HG03066 (cell line): Measurements from ENCODE around the gene IFNA16.
A peak's percentile ranks its signal among the peaks of the same experiment; 100 is the strongest.
"Not testable (repeated sequence)": the region's sequence is repeated elsewhere in the genome, so short reads cannot be mapped to it uniquely, and the experiment has no call there.

Source experiments
- ATAC-seq: cut with Tn5 transposase; IDR thresholded peaks from one replicate; pipeline ENCODE4 v1.9.1; 2021; ENCODE audit warnings: low read depth; ENCODE audit not compliant: unreplicated experiment

Gene IFNA16

GRCh38 chr9:21217211-21217610, at the start of gene IFNA16:
Gene IFNA16, minus strand, starts transcription at chr9:21217311. Its CDS starts 6 bp downstream, at chr9:21217305.
- ATAC-seq, result not testable (repeated sequence)

- ATAC-seq, result no peak
Measured at GRCh38 chr9:21265421-21266189, 48.5 kb upstream of the IFNA16 start.

- ATAC-seq, result no peak
Measured at GRCh38 chr9:21255538-21256212, 38.6 kb upstream of the IFNA16 start.

GRCh38 chr9:21252721-21253547, 35.8 kb upstream of the IFNA16 start:
- peak; percentile 61 for ATAC-seq

GRCh38 chr9:21251638-21252037, 34.5 kb upstream of the IFNA16 start:
- no peak for ATAC-seq

GRCh38 chr9:21251190-21251589, 34.1 kb upstream of the IFNA16 start:
- no peak for ATAC-seq

GRCh38 chr9:21244836-21245235, 27.7 kb upstream of the IFNA16 start:
- no peak for ATAC-seq

GRCh38 chr9:21239911-21240310, 22.8 kb upstream of the IFNA16 start, which contains the start of gene IFNA14:
Gene IFNA14, minus strand, starts transcription at chr9:21240005. Its CDS starts 70 bp downstream, at chr9:21239935.
- ATAC-seq, result no peak

GRCh38 chr9:21236360-21236714, 19.2 kb upstream of the IFNA16 start:
- not testable (repeated sequence) for ATAC-seq

GRCh38 chr9:21235468-21236359, 18.6 kb upstream of the IFNA16 start:
- ATAC-seq, result peak; percentile 68

GRCh38 chr9:21234153-21234687, 17.1 kb upstream of the IFNA16 start:
- no peak for ATAC-seq

- no peak for ATAC-seq
Measured at GRCh38 chr9:21233258-21233657, 16.1 kb upstream of the IFNA16 start.

GRCh38 chr9:21228122-21228521, 11.0 kb upstream of the IFNA16 start, which contains the start of gene IFNA17:
Gene IFNA17, minus strand, starts transcription at chr9:21228222. Its CDS starts 49 bp downstream, at chr9:21228173.
- no peak for ATAC-seq

- ATAC-seq, result peak; percentile 57
Measured at GRCh38 chr9:21213411-21214326, 3.4 kb downstream of the IFNA16 start.

GRCh38 chr9:21212160-21212559, 5.0 kb downstream of the IFNA16 start:
- ATAC-seq, result not testable (repeated sequence)

GRCh38 chr9:21210782-21211181, 6.3 kb downstream of the IFNA16 start:
- ATAC-seq, result not testable (repeated sequence)

- no peak for ATAC-seq
Measured at GRCh38 chr9:21210311-21210710, 6.8 kb downstream of the IFNA16 start.

GRCh38 chr9:21207043-21207442, 10.1 kb downstream of the IFNA16 start, which contains the start of gene IFNA10:
Gene IFNA10, minus strand, starts transcription at chr9:21207143. Its CDS starts 46 bp downstream, at chr9:21207097.
- ATAC-seq, result not testable (repeated sequence)
